ENCODE data around the gene SEMA4F. TPM values are rescaled to one million over a fixed set of nuclear protein-coding genes. Genes with fewer than 3 reads are reported as not detected.

Gene SEMA4F
- total RNA-seq, 1 experiment from 2014 or later: 6.6 TPM

DNA sequence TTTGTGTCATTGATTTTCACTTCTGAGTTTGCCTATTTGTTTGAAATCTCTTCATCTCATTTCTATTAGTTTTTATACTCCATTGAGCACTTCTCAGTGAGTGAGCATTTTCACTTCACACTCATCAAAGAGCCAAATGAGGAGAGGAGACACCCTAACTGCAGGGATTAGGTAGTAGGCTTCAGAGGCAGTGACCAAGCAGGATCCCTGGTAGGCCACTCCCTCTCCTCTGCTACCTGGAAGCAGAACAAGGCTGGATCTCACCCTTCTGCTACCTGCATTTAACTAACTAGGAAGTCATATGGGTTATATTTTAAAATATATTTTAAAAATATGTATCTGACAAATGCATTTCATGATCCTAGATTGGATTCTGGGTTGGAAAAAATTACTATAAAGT is 52.7 kb downstream of the SEMA4F start:
- no peak overlapping the region for H3K4me3 Mint-ChIP-seq
- H3K9me3 Mint-ChIP-seq: no peaks in the 10 kb centered on the region

More for the DNA sequence above, 52.7 kb downstream of the SEMA4F start:
- Histone ChIP-seq H2AK5ac (ENCODE audit: insufficient read length, low read length) (no peak overlapping the region), H4K8ac (replicated peaks; ENCODE audit: insufficient read length, low read depth, low read length) (no peak overlapping the region), H2BK20ac (ENCODE audit: low read depth, low read length, poor library complexity, severe bottlenecking) (no peak overlapping the region), H4K20me1 (ENCODE audit: control insufficient read depth, insufficient read depth, insufficient read length) (no peaks in the 10 kb centered on the region), H3K27ac (ENCODE audit: insufficient read length, low read depth, low read length) (no peak overlapping the region), H3K79me1 (ENCODE audit: insufficient read depth, low read depth, low read length, poor library complexity, severe bottlenecking) (no peaks in the 10 kb centered on the region), H2BK5ac (ENCODE audit: insufficient read length, low read length) (no peak overlapping the region), H3K27me3 (ENCODE audit: insufficient read depth, low read length) (no peaks in the 10 kb centered on the region), H3K9ac (ENCODE audit: extremely low read depth, insufficient read length, low read length) (no peak overlapping the region), H3K4me1 (ENCODE audit: insufficient read depth, low read length) (no peaks in the 10 kb centered on the region; the same call in 1 of the 2 replicates), H3K4me2 (ENCODE audit: insufficient read depth, insufficient read length, low read length) (no peak overlapping the region), H3K18ac (ENCODE audit: insufficient read length, low read depth, low read length) (no peak overlapping the region), H3K9me3 (ENCODE audit: control insufficient read depth, low read depth, low read length) (no peaks in the 10 kb centered on the region), H4K5ac (ENCODE audit: insufficient read length, low read depth, low read length) (no peak overlapping the region), H2BK15ac (ENCODE audit: low read depth, low read length) (no peak overlapping the region), H3T11ph (ENCODE audit: low read length) (no peak overlapping the region), H2BK12ac (ENCODE audit: insufficient read length, low read depth, low read length) (no peak overlapping the region), H3K23me2 (ENCODE audit: insufficient read length, low read depth, low read length, poor library complexity, severe bottlenecking) (no peaks in the 10 kb centered on the region), H3K14ac (ENCODE audit: insufficient read depth, low read length) (no peak overlapping the region), H2AFZ (ENCODE audit: low read length) (no peak overlapping the region), H4K91ac (ENCODE audit: insufficient read length, low read depth, low read length) (no peak overlapping the region), H3K56ac (ENCODE audit: insufficient read length, low read depth, low read length) (no peak overlapping the region), H2BK120ac (ENCODE audit: low read depth, low read length, poor library complexity, severe bottlenecking) (no peak overlapping the region), H3K4ac (ENCODE audit: low read depth, low read length) (no peak overlapping the region), H3K79me2 (ENCODE audit: insufficient read depth, low read length) (no peaks in the 10 kb centered on the region), H3K23ac (ENCODE audit: insufficient read length, low read depth, low read length) (no peak overlapping the region)
- Mint-ChIP-seq H3K27ac (no peak overlapping the region), H3K27me3 (ENCODE audit: low read depth) (no peaks in the 10 kb centered on the region; the same call in 1 of the 2 replicates), H3K36me3 (ENCODE audit: insufficient read depth in 1 of 3, low read depth in 3 of 3) (no peaks in the 10 kb centered on the region), H3K4me1 (peaks cover 3% of the 10 kb centered on the region in 2 experiments; a peak in 1 of 4 replicates)
- TF ChIP-seq, protein P1, sequence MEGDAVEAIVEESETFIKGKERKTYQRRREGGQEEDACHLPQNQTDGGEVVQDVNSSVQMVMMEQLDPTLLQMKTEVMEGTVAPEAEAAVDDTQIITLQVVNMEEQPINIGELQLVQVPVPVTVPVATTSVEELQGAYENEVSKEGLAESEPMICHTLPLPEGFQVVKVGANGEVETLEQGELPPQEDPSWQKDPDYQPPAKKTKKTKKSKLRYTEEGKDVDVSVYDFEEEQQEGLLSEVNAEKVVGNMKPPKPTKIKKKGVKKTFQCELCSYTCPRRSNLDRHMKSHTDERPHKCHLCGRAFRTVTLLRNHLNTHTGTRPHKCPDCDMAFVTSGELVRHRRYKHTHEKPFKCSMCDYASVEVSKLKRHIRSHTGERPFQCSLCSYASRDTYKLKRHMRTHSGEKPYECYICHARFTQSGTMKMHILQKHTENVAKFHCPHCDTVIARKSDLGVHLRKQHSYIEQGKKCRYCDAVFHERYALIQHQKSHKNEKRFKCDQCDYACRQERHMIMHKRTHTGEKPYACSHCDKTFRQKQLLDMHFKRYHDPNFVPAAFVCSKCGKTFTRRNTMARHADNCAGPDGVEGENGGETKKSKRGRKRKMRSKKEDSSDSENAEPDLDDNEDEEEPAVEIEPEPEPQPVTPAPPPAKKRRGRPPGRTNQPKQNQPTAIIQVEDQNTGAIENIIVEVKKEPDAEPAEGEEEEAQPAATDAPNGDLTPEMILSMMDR (conservative IDR thresholded peaks at IDR 0.05): no peak
- no peak for DNase-seq

Measured in H9 (cell line).